SK-N-SH treated with all-trans-retinoic acid at 6 μM for 48 hours (cell line): ENCODE results near the gene CIC.

Experiments used
- ATAC-seq: fragments of 200-7000 bp; cut with Tn5 transposase; 3 replicates; pipeline ENCODE4 v1.9.1; 2020; ENCODE audit warnings: mild to moderate bottlenecking, moderate library complexity
- BACH2 ChIP-seq: fragments of 250-450 bp; sonication (Bioruptor Pico); IDR thresholded peaks from 2 replicates; pipeline ENCODE4 v1.9.0; 2021; ENCODE audit warnings: mild to moderate bottlenecking, borderline replicate concordance
- CREB5 ChIP-seq: fragments of 250-450 bp; sonication (Bioruptor Pico); IDR thresholded peaks from 2 replicates; pipeline ENCODE4 v1.5.1; 2020; ENCODE audit warnings: low read depth, mild to moderate bottlenecking, moderate library complexity
- CSDC2 ChIP-seq: fragments of 250-450 bp; sonication (Bioruptor Pico); IDR thresholded peaks from 2 replicates; pipeline ENCODE4 v1.5.0; 2020; ENCODE audit warnings: mild to moderate bottlenecking, moderate library complexity
- CSRNP3 ChIP-seq: fragments of 250-450 bp; sonication (Bioruptor Pico); IDR thresholded peaks from 2 replicates; pipeline ENCODE4 v1.5.1; 2021; ENCODE audit warnings: mild to moderate bottlenecking, moderate library complexity
- ESRRG ChIP-seq: fragments of 250-450 bp; sonication (Bioruptor Pico); IDR thresholded peaks from 2 replicates; pipeline ENCODE4 v1.6.1; 2021; ENCODE audit warnings: mild to moderate bottlenecking
- GLIS3 ChIP-seq: fragments of 250-450 bp; sonication (Bioruptor Pico); IDR thresholded peaks from 2 replicates; pipeline ENCODE4 v1.5.0; 2020; ENCODE audit warnings: mild to moderate bottlenecking, moderate library complexity
- ISL1 ChIP-seq: fragments of 250-450 bp; sonication (Bioruptor Pico); IDR thresholded peaks from 2 replicates; pipeline ENCODE4 v2.1.2; 2022; ENCODE audit warnings: mild to moderate bottlenecking, moderate library complexity
- OSR1 ChIP-seq: fragments of 250-450 bp; sonication (Bioruptor Pico); IDR thresholded peaks from 2 replicates; pipeline ENCODE4 v1.8.0; 2022; ENCODE audit warnings: moderate library complexity, mild to moderate bottlenecking, inconsistent platforms
- PATZ1 ChIP-seq: fragments of 250-450 bp; sonication (Bioruptor Pico); IDR thresholded peaks from 2 replicates; pipeline ENCODE4 v1.8.0; 2020; ENCODE audit warnings: mild to moderate bottlenecking, moderate library complexity, borderline replicate concordance
- POU6F1 ChIP-seq: fragments of 250-450 bp; sonication (Bioruptor Pico); IDR thresholded peaks from 2 replicates; pipeline ENCODE4 v1.8.0; 2021; ENCODE audit warnings: low read depth, mild to moderate bottlenecking, moderate library complexity, borderline replicate concordance
- PPARA ChIP-seq: fragments of 250-450 bp; sonication (Bioruptor Pico); IDR thresholded peaks from 2 replicates; pipeline ENCODE4 v1.5.0; 2020; ENCODE audit warnings: mild to moderate bottlenecking, borderline replicate concordance
- SNAI2 ChIP-seq: fragments of 250-450 bp; sonication (Bioruptor Pico); IDR thresholded peaks from 2 replicates; pipeline ENCODE4 v1.5.0; 2020; ENCODE audit warnings: mild to moderate bottlenecking, moderate library complexity
- TOX ChIP-seq: fragments of 250-450 bp; sonication (Bioruptor Pico); IDR thresholded peaks from 2 replicates; pipeline ENCODE4 v1.8.0; 2021; ENCODE audit warnings: mild to moderate bottlenecking, moderate library complexity, borderline replicate concordance
- TSHZ2 ChIP-seq: fragments of 250-450 bp; sonication (Bioruptor Pico); IDR thresholded peaks from 2 replicates; pipeline ENCODE4 v1.5.0; 2020; ENCODE audit warnings: mild to moderate bottlenecking, moderate library complexity
- ZC3H10 ChIP-seq: fragments of 250-450 bp; sonication (Bioruptor Pico); IDR thresholded peaks from 2 replicates; pipeline ENCODE4 v1.5.1; 2021; ENCODE audit warnings: mild to moderate bottlenecking, moderate library complexity
- ZFP3 ChIP-seq: fragments of 250-450 bp; sonication (Bioruptor Pico); IDR thresholded peaks from 2 replicates; pipeline ENCODE4 v1.5.0; 2020; ENCODE audit warnings: mild to moderate bottlenecking, moderate library complexity
- ZFP30 ChIP-seq: fragments of 450-650 bp; formaldehyde crosslinking; IDR thresholded peaks from 2 replicates; pipeline ENCODE4 v1.5.0; 2022; ENCODE audit warnings: mild to moderate bottlenecking, moderate library complexity
- ZNF70 ChIP-seq: fragments of 450-650 bp; formaldehyde crosslinking; IDR thresholded peaks from 2 replicates; pipeline ENCODE4 v1.5.0; 2020; ENCODE audit warnings: mild to moderate bottlenecking, moderate library complexity
- ZNF8 ChIP-seq: fragments of 450-650 bp; formaldehyde crosslinking; IDR thresholded peaks from 2 replicates; pipeline ENCODE4 v1.5.0; 2020; ENCODE audit warnings: mild to moderate bottlenecking, moderate library complexity

CIC gene

GRCh38 chr19:42285541-42285941 lies 16.5 kb downstream of the CIC start:
- TF ChIP-seq ZNF70 (CRISPR knock-in tag) = no peak
- TF ChIP-seq TOX (CRISPR knock-in tag) = no peak
- TF ChIP-seq ZC3H10 (CRISPR knock-in tag) = no peak
- no peak for TF ChIP-seq CREB5 (CRISPR knock-in tag)
- TF ChIP-seq TSHZ2 = no peak
- TF ChIP-seq OSR1 (CRISPR knock-in tag) = no peak
- no peak for TF ChIP-seq POU6F1 (CRISPR knock-in tag)
- no peak for TF ChIP-seq GLIS3 (CRISPR knock-in tag)
- no peak for TF ChIP-seq ESRRG (CRISPR knock-in tag)
- no peak for TF ChIP-seq ZFP30 (CRISPR knock-in tag)
- TF ChIP-seq CSRNP3 (CRISPR knock-in tag) = no peak
- TF ChIP-seq CSDC2 (CRISPR knock-in tag) = no peak
- TF ChIP-seq PATZ1 (CRISPR knock-in tag) = no peak
- ATAC-seq = no peak

GRCh38 chr19:42285988-42286348 lies 16.9 kb downstream of the CIC start:
- no peak for ATAC-seq
- no peak for TF ChIP-seq ISL1 (CRISPR knock-in tag)
- no peak for TF ChIP-seq ZFP3 (CRISPR knock-in tag)
- no peak for TF ChIP-seq ZC3H10 (CRISPR knock-in tag)
- no peak for TF ChIP-seq PATZ1 (CRISPR knock-in tag)
- TF ChIP-seq ZNF70 (CRISPR knock-in tag) = no peak
- TF ChIP-seq CREB5 (CRISPR knock-in tag) = no peak
- no peak for TF ChIP-seq CSRNP3 (CRISPR knock-in tag)
- no peak for TF ChIP-seq TSHZ2
- TF ChIP-seq POU6F1 (CRISPR knock-in tag) = no peak
- no peak for TF ChIP-seq SNAI2 (CRISPR knock-in tag)
- no peak for TF ChIP-seq PPARA
- no peak for TF ChIP-seq CSDC2 (CRISPR knock-in tag)
- TF ChIP-seq OSR1 (CRISPR knock-in tag) = no peak
- no peak for TF ChIP-seq BACH2
- TF ChIP-seq ZNF8 (CRISPR knock-in tag) = no peak
- no peak for TF ChIP-seq TOX (CRISPR knock-in tag)
- no peak for TF ChIP-seq ZFP30 (CRISPR knock-in tag)
